Measurements from ENCODE around the gene PDE10A. TPM values are rescaled to one million over a fixed set of nuclear protein-coding genes. Genes with fewer than 3 reads are reported as not detected.

The PDE10A gene
- total and polyA plus RNA-seq, 9 of the 15 experiments (the other 6 are each of a cell fraction or from before 2014, with no cell fraction given), result 0.04 TPM; not detected in 8

DNA sequence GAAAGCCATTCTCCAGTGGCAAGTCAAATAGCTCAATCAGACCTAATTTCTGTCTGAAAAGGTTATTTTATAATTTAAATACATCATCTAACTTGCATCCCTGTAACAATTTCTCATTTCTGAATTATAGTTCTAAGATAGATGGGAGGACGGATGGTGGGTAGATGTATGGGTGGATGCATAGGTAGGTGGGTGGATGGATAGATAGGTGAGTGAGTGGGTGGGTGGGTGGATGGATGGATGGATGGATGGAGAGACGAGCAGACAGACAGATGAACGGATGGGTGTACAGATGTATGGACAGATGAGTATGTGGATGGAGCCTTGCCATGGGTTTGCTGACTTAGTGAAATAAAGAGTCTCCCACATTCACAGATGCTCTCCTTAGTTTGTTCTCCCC is 20.0 kb downstream of the PDE10A start (continued):
- TF ChIP-seq RCOR1 (IDR thresholded peaks at IDR 0.05; ENCODE audit: borderline replicate concordance in 1 of 2, low read depth in 2 of 2, low read length in 2 of 2) (no peak), EP400 (IDR thresholded peaks at IDR 0.05) (no peak)

DNA sequence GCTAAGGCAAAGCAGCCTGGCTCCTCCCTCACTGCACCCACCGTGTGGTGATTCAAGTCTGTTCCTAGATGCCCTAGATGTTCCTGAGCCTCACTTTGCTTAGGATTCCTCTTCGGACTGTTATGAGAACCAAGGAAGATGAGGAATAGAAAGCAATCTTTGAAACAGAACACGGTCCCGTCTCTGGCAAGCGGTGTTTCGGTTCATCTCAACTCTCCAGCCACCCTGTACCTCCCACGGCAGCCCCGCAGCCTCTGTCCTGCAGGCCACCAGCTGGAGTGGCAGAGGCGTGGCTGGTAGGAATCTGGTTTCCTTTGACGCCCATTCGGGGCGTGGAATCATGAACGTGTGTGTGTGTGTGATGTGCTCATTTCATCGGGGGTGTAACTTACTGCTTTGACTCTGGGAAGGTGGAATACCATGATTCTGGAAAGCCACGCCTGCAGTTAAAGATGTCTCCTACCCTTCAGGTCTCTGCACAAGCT is 21.3 kb downstream of the PDE10A start:
- no peak overlapping the region for H3K4me2 ChIP-seq (ENCODE audit: insufficient read depth, low read length)
- no peak overlapping the region for H3K27ac ChIP-seq (ENCODE audit: extremely low read depth, low read depth, low read length)
- intact Hi-C loops (cut with micrococcal nuclease) (no loop called here), in situ Hi-C loops (cut with MboI) (no loop called here)
- no peak for FAIRE-seq
- H3K79me2 ChIP-seq (ENCODE audit: control insufficient read depth, insufficient read depth, low read length), result no peaks in the 10 kb centered on the region
- no peaks in the 10 kb centered on the region for H3K27me3 ChIP-seq (ENCODE audit: control insufficient read depth in 2 of 2, insufficient read depth in 2 of 2, low read length in 2 of 2)
- H3K4me3 ChIP-seq, result no peak overlapping the region
- H3K9ac ChIP-seq (ENCODE audit: insufficient read depth in 1 of 2, low read depth in 2 of 2, low read length in 2 of 2), result no peak overlapping the region
- no peaks in the 10 kb centered on the region for H3K9me1 ChIP-seq (ENCODE audit: control insufficient read depth, insufficient read depth, low read length)
- WGBS (ENCODE audit: insufficient coverage, low coverage, missing lambda C conversion rate), result 0% methylated on average over 15 of the region's 15 CpGs
- H2AFZ ChIP-seq (ENCODE audit: low read depth, low read length), result no peak overlapping the region
- POLR2A ChIA-PET, result no interaction called here
- DNase-seq (ENCODE audit: extremely low read depth in 1 of 4, low spot score in 3 of 4), result no peak
- no TSS peak for BruUV-seq (replicated peaks)
- H3K36me3 ChIP-seq (ENCODE audit: control insufficient read depth, insufficient read depth, low read length), result no peaks in the 10 kb centered on the region
- peak; percentile 48; the same call in 2 of the 3 replicates for ATAC-seq
- H3K9me3 ChIP-seq (replicated peaks; ENCODE audit: control insufficient read depth, insufficient read depth, low read depth, low read length), result no peaks in the 10 kb centered on the region
- CTCF ChIA-PET (ENCODE audit: low intra/inter-chr PET ratio), result no interaction called here
- no peaks in the 10 kb centered on the region for H4K20me1 ChIP-seq (replicated peaks; ENCODE audit: control insufficient read depth, insufficient read depth, low read length)
- H3K4me1 ChIP-seq (replicated peaks in 1 of 2; ENCODE audit: control insufficient read depth in 2 of 2, insufficient read depth in 2 of 2, low read length in 2 of 2), result no peaks in the 10 kb centered on the region
- TF ChIP-seq IFI16 (CRISPR knock-in tag; IDR thresholded peaks at IDR 0.05) (no peak), ZNF445 (CRISPR knock-in tag; IDR thresholded peaks at IDR 0.05; ENCODE audit: low read depth) (no peak), MEF2A (IDR thresholded peaks at IDR 0.05; ENCODE audit: control insufficient read depth, low read depth, low read length) (no peak), HEY1 (CRISPR knock-in tag; IDR thresholded peaks at IDR 0.05; ENCODE audit: borderline replicate concordance) (no peak), THRAP3 (IDR thresholded peaks at IDR 0.05; ENCODE audit: borderline replicate concordance) (no peak), ELF1 (tag; IDR thresholded peaks at IDR 0.05) (no peak), TRIM28 (IDR thresholded peaks at IDR 0.05) (no peak), RCOR1 (IDR thresholded peaks at IDR 0.05; ENCODE audit: borderline replicate concordance in 1 of 2, low read depth in 2 of 2, low read length in 2 of 2) (no peak), MYBL2 (IDR thresholded peaks at IDR 0.05; ENCODE audit: low read depth) (no peak), MYBL2 (CRISPR knock-in tag; IDR thresholded peaks at IDR 0.05; ENCODE audit: borderline replicate concordance) (no peak), JUNB (CRISPR knock-in tag; conservative IDR thresholded peaks at IDR 0.05) (no peak), RBFOX2 (IDR thresholded peaks at IDR 0.05; ENCODE audit: low read depth, low read length) (no peak), CBFA2T3 (IDR thresholded peaks at IDR 0.05) (no peak), NEUROD1 (IDR thresholded peaks at IDR 0.05; ENCODE audit: borderline replicate concordance, low read depth, low read length, partially characterized antibody) (no peak)
- TF ChIP-seq, protein P1, sequence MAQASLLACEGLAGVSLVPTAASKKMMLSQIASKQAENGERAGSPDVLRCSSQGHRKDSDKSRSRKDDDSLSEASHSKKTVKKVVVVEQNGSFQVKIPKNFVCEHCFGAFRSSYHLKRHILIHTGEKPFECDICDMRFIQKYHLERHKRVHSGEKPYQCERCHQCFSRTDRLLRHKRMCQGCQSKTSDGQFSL (CRISPR knock-in tag; IDR thresholded peaks at IDR 0.05), result no peak
- TF ChIP-seq, protein P1 (tag; IDR thresholded peaks at IDR 0.05), result no peak
- TF ChIP-seq, protein P2, sequence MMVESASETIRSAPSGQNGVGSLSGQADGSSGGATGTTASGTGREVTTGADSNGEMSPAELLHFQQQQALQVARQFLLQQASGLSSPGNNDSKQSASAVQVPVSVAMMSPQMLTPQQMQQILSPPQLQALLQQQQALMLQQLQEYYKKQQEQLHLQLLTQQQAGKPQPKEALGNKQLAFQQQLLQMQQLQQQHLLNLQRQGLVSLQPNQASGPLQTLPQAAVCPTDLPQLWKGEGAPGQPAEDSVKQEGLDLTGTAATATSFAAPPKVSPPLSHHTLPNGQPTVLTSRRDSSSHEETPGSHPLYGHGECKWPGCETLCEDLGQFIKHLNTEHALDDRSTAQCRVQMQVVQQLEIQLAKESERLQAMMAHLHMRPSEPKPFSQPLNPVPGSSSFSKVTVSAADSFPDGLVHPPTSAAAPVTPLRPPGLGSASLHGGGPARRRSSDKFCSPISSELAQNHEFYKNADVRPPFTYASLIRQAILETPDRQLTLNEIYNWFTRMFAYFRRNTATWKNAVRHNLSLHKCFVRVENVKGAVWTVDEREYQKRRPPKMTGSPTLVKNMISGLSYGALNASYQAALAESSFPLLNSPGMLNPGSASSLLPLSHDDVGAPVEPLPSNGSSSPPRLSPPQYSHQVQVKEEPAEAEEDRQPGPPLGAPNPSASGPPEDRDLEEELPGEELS (CRISPR knock-in tag; IDR thresholded peaks at IDR 0.05; ENCODE audit: borderline replicate concordance), result no peak
